K562 (cell line): ENCODE measurements around the gene MYO10. TPM values are rescaled to one million over a fixed set of nuclear protein-coding genes. Genes with fewer than 3 reads are reported as not detected.

Source experiments
- ATAC-seq: fragments of 200-7000 bp; cut with Tn5 transposase; 3 replicates; pipeline ENCODE4 v1.9.1; 2020; ENCODE audit warnings: moderate library complexity
- BruUV-seq: library from RNA; stranded (reverse); fragments of 400-500 nt; replicated peaks from 2 replicates; lab custom pipeline; 2021; lab: Mats Ljungman, UMichigan
- CTCF ChIA-PET: fragments of 300-600 bp; formaldehyde crosslinking; extraction: SDS; loops from one replicate; lab custom pipeline; 2021; ENCODE audit warnings: low intra/inter-chr PET ratio; lab: Yijun Ruan, JAX
- POLR2A ChIA-PET: fragments of 300-600, 350-650 bp; sonication (Branson Sonifier 250); formaldehyde crosslinking; extraction: SDS; loops from one replicate; lab custom pipeline; 2021; ENCODE audit warnings: antibody characterized with exemption, inconsistent platforms; lab: Yijun Ruan, JAX
- DNase-seq, 4 experiments: peaks; one replicate each; pipeline versions ENCODE4 v3.0.0 to v3.0.0-alpha.2; 2011 to 2018; ENCODE audit warnings: low spot score in 3 of 4, mixed read lengths in 3 of 4; ENCODE audit errors: extremely low read depth in 1 of 4
- FAIRE-seq: peaks from 2 replicates; lab custom pipeline; 2011; peaks lifted over from hg19 to GRCh38; lab: Jason Lieb, UNC
- H2AFZ ChIP-seq: 2 replicates; pipeline ENCODE4 v1.6.0; 2011; ENCODE audit warnings: low read depth, low read length, control low read depth, inconsistent platforms
- H3K27ac ChIP-seq: fragments of 200-600 bp; 3 replicates; pipeline ENCODE4 v1.8.0; 2011; ENCODE audit warnings: low read depth, mild to moderate bottlenecking, control low read depth, inconsistent platforms, low read length, moderate library complexity, mixed read lengths; ENCODE audit errors: extremely low read depth
- H3K27me3 ChIP-seq, 2 experiments: fragments of 300-600 bp in 1 of 2; 2 replicates in 1 of 2; 3 replicates in 1 of 2; pipeline versions ENCODE4 v1.6.0 to v1.8.0; 2011; ENCODE audit warnings: inconsistent platforms in 2 of 2, low read length in 2 of 2, mild to moderate bottlenecking in 1 of 2, mixed read lengths in 1 of 2, moderate library complexity in 1 of 2; ENCODE audit not compliant: control insufficient read depth in 2 of 2, insufficient read depth in 2 of 2
- H3K36me3 ChIP-seq: fragments of 300-600 bp; 3 replicates; pipeline ENCODE4 v1.8.0; 2011; ENCODE audit warnings: mild to moderate bottlenecking, low read length, inconsistent platforms; ENCODE audit not compliant: control insufficient read depth, insufficient read depth
- H3K4me1 ChIP-seq, 2 experiments: fragments of 200-600 bp in 1 of 2; replicated peaks in 1 of 2; 2 replicates in 1 of 2; 3 replicates in 1 of 2; pipeline versions ENCODE4 v1.5.1 to v1.8.0; 2011; ENCODE audit warnings: inconsistent platforms in 2 of 2, low read length in 2 of 2, mild to moderate bottlenecking in 1 of 2, mixed read lengths in 1 of 2, moderate library complexity in 1 of 2; ENCODE audit not compliant: control insufficient read depth in 2 of 2, insufficient read depth in 2 of 2
- H3K4me2 ChIP-seq: 2 replicates; pipeline ENCODE4 v1.6.1; 2011; ENCODE audit warnings: low read length, control low read depth, inconsistent platforms, mixed read lengths; ENCODE audit not compliant: insufficient read depth
- H3K4me3 ChIP-seq: fragments of 200-600 bp; sonication (generic), shearing (Covaris generic); 2 replicates; pipeline ENCODE4 v1.5.1; 2016; ENCODE audit warnings: control low read depth, inconsistent platforms
- H3K79me2 ChIP-seq: fragments of 200-600 bp; 3 replicates; pipeline ENCODE4 v1.8.0; 2011; ENCODE audit warnings: low read length, inconsistent platforms; ENCODE audit not compliant: control insufficient read depth, insufficient read depth
- H3K9ac ChIP-seq, 2 experiments: 2 replicates each; pipeline versions ENCODE4 v1.6.0 to v1.6.1; 2011; ENCODE audit warnings: low read depth in 2 of 2, low read length in 2 of 2, control low read depth in 1 of 2, inconsistent platforms in 1 of 2, mild to moderate bottlenecking in 1 of 2, mixed read lengths in 1 of 2; ENCODE audit not compliant: insufficient read depth in 1 of 2
- H3K9me1 ChIP-seq: one replicate; pipeline ENCODE4 v1.6.0; 2011; ENCODE audit warnings: inconsistent platforms, mild to moderate bottlenecking, low read length, moderate library complexity; ENCODE audit not compliant: control insufficient read depth, insufficient read depth
- H3K9me3 ChIP-seq: replicated peaks from 2 replicates; pipeline ENCODE4 v1.5.1; 2011; ENCODE audit warnings: low read depth, low read length, inconsistent platforms; ENCODE audit not compliant: control insufficient read depth, insufficient read depth
- H4K20me1 ChIP-seq: replicated peaks from 2 replicates; pipeline ENCODE4 v1.6.1; 2011; ENCODE audit warnings: low read length, inconsistent platforms, mixed read lengths; ENCODE audit not compliant: control insufficient read depth, insufficient read depth
- BRF2 ChIP-seq: IDR thresholded peaks from 3 replicates; pipeline ENCODE4 v1.6.1; 2011; ENCODE audit warnings: borderline replicate concordance, mild to moderate bottlenecking; ENCODE audit not compliant: insufficient read length, insufficient read depth
- C11orf30 ChIP-seq: fragments of 450-650 bp; IDR thresholded peaks from 2 replicates; pipeline ENCODE4 v1.6.1; 2016; ENCODE audit warnings: low read depth, mild to moderate bottlenecking
- ELK1 ChIP-seq: sonication (generic); formaldehyde crosslinking; IDR thresholded peaks from 2 replicates; pipeline ENCODE4 v1.8.1; 2022; ENCODE audit warnings: missing genetic modification reagents
- GABPB2 ChIP-seq: fragments of 250-450 bp; sonication (Bioruptor Pico); conservative IDR thresholded peaks from 2 replicates; pipeline ENCODE4 v1.5.1; 2021; ENCODE audit warnings: mild to moderate bottlenecking
- HMBOX1 ChIP-seq: sonication (generic); IDR thresholded peaks from 2 replicates; pipeline ENCODE4 v1.6.1; 2016
- KAT8 ChIP-seq: fragments of 450-650 bp; IDR thresholded peaks from 2 replicates; pipeline ENCODE4 v1.6.1; 2016; ENCODE audit warnings: low read depth, mild to moderate bottlenecking
- LCOR ChIP-seq: sonication (generic); formaldehyde crosslinking; IDR thresholded peaks from 2 replicates; pipeline ENCODE4 v1.8.0; 2022; ENCODE audit warnings: mild to moderate bottlenecking, missing genetic modification reagents
- MXI1 ChIP-seq: IDR thresholded peaks from 2 replicates; pipeline ENCODE4 v1.6.1; 2011; ENCODE audit warnings: low read depth, mild to moderate bottlenecking, improper control_type of control experiment, low read length
- NKRF ChIP-seq: fragments of 450-650 bp; IDR thresholded peaks from 2 replicates; pipeline ENCODE4 v1.6.1; 2016; ENCODE audit warnings: borderline replicate concordance
- PPARD ChIP-seq: fragments of 250-450 bp; sonication (Bioruptor Pico); IDR thresholded peaks from 2 replicates; pipeline ENCODE4 v1.8.0; 2022; ENCODE audit warnings: inconsistent platforms, mild to moderate bottlenecking, moderate library complexity
- PTBP1 ChIP-seq: fragments of 200-400 bp; formaldehyde crosslinking; IDR thresholded peaks from 2 replicates; pipeline ENCODE4 v1.6.1; 2017; ENCODE audit warnings: low read depth, low read length
- SIX5 ChIP-seq, 2 experiments: IDR thresholded peaks; 2 replicates each; pipeline ENCODE4 v1.6.1; 2011; ENCODE audit warnings: low read length in 2 of 2, borderline replicate concordance in 1 of 2, low read depth in 1 of 2, mild to moderate bottlenecking in 1 of 2, moderate library complexity in 1 of 2; ENCODE audit not compliant: insufficient read depth in 1 of 2
- SMC3 ChIP-seq: conservative IDR thresholded peaks from 2 replicates; pipeline ENCODE4 v1.6.1; 2011; ENCODE audit warnings: low read depth, low read length, improper control_type of control experiment; ENCODE audit not compliant: insufficient read depth
- ZNF24 ChIP-seq: fragments of 450-650 bp; IDR thresholded peaks from 2 replicates; pipeline ENCODE4 v1.6.1; 2016
- ZNF586 ChIP-seq: fragments of 450-650 bp; formaldehyde crosslinking; conservative IDR thresholded peaks from 2 replicates; pipeline ENCODE4 v1.4.0; 2020; ENCODE audit warnings: mild to moderate bottlenecking, moderate library complexity
- ZNF696 ChIP-seq: fragments of 250-450 bp; sonication (Bioruptor Pico); conservative IDR thresholded peaks from 2 replicates; pipeline ENCODE4 v1.4.0; 2020; ENCODE audit warnings: mild to moderate bottlenecking, moderate library complexity
- ZSCAN32 ChIP-seq: fragments of 450-650 bp; formaldehyde crosslinking; IDR thresholded peaks from 2 replicates; pipeline ENCODE4 v1.4.0; 2020; ENCODE audit warnings: mild to moderate bottlenecking, moderate library complexity
- WGBS: fragments of 100-300 bp; shearing (Covaris generic); methylation state at CpG from one replicate; pipeline ENCODE4 v1.1.6; 2016; ENCODE audit warnings: low coverage, mixed read lengths; ENCODE audit not compliant: insufficient coverage; ENCODE audit errors: missing lambda C conversion rate; 5-methylcytosine and 5-hydroxymethylcytosine counted together
- in situ Hi-C: fragments of 300-500 bp; cut with MboI; formaldehyde crosslinking; loops from 4 replicates; pipeline ENCODE4 v1.15.0; 2018; ENCODE audit warnings: inconsistent platforms, mixed read lengths
- intact Hi-C: fragments of 100-400 bp; cut with micrococcal nuclease; formaldehyde crosslinking; loops from 2 replicates; pipeline ENCODE4 v1.14.2; 2022
- polyA plus RNA-seq, 8 experiments: library from polyadenylated mRNA; depleted of rRNA in 4 of 8; stranded (reverse) in 5 of 8; unstranded in 3 of 8; fragments of >200 nt; fragmentation: Nextera tagmentation in 2 of 8; fragmentation: Illumina TruSeq in 1 of 8; extraction: Ambion mirVana in 2 of 8; extraction: Trizol in 1 of 8; gene quantifications; 2 replicates each; pipeline versions ENCODE4 v1.2.1 to v1.2.3, GENCODE V29; 2011 to 2014; ENCODE audit warnings: inconsistent platforms in 1 of 8, missing spikeins in 1 of 8
- total RNA-seq, 7 experiments: library from RNA; depleted of rRNA in 6 of 7; stranded (reverse); fragments of >200 nt in 6 of 7; fragmentation: Illumina TruSeq in 2 of 7; extraction: Trizol in 2 of 7; gene quantifications; 2 replicates each; pipeline versions ENCODE4 v1.2.1 to v1.2.3, GENCODE V29; 2011 to 2021; ENCODE audit warnings: low replicate concordance in 1 of 7

The MYO10 gene
- total and polyA plus RNA-seq, 9 of the 15 experiments (the other 6 are each of a cell fraction or from before 2014, with no cell fraction given), result 0.04 to 0.24 TPM; not detected in 7

GRCh38 chr5:16618138-16618897 is 317.8 kb downstream of the MYO10 start:
- no peaks in the 10 kb centered on the region for H3K36me3 ChIP-seq
- intact Hi-C loops, result no loop called here
- FAIRE-seq (no peak), DNase-seq (no peak)
- no peak for TF ChIP-seq ZNF586 (CRISPR knock-in tag)
- TF ChIP-seq LCOR (CRISPR knock-in tag), result no peak
- TF ChIP-seq PPARD (CRISPR knock-in tag), result no peak
- TF ChIP-seq MXI1, result no peak
- TF ChIP-seq PTBP1, result no peak
- no peak for TF ChIP-seq BRF2
- TF ChIP-seq SMC3, result no peak
- no peak for TF ChIP-seq GABPB2
- TF ChIP-seq ZSCAN32 (CRISPR knock-in tag), result no peak
- no peak for TF ChIP-seq NKRF
- no peak for TF ChIP-seq C11orf30
- no peak for TF ChIP-seq KAT8
- no peak for TF ChIP-seq ELK1
- TF ChIP-seq HMBOX1, result no peak
- no peak for TF ChIP-seq SIX5 (IDR thresholded peaks at IDR 0.05; ENCODE audit: borderline replicate concordance in 1 of 2, insufficient read depth in 1 of 2, low read depth in 1 of 2, low read length in 2 of 2)
- TF ChIP-seq ZNF24, result no peak
- TF ChIP-seq ZNF696, result no peak
- TF ChIP-seq, all 486 proteins: peak for 0
- no peak for ATAC-seq
- no peaks in the 10 kb centered on the region for H3K9me1 ChIP-seq
- ChIA-PET CTCF (no interaction called here), POLR2A (no interaction called here)
- H3K4me2 ChIP-seq, result no peak overlapping the region
- no peaks in the 10 kb centered on the region for H3K9me3 ChIP-seq
- no peaks in the 10 kb centered on the region for H3K79me2 ChIP-seq
- no peaks in the 10 kb centered on the region for H4K20me1 ChIP-seq
- peaks cover 28 to 29% of the 10 kb centered on the region in 2 experiments; a peak in 4 of 5 replicates for H3K27me3 ChIP-seq
- WGBS, result 0% methylated on average over 10 of the region's 10 CpGs
- no peak overlapping the region for H3K27ac ChIP-seq
- in situ Hi-C loops, result no loop called here
- no peak overlapping the region for H3K4me3 ChIP-seq
- H2AFZ ChIP-seq, result no peak overlapping the region
- peaks cover 0 to 11% of the 10 kb centered on the region in 2 experiments; a peak in 1 of 5 replicates for H3K4me1 ChIP-seq
- BruUV-seq, result no TSS peak
- H3K9ac ChIP-seq, result no peak overlapping the region
